Measurements from ENCODE around the gene MITF. TPM values are rescaled to one million over a fixed set of nuclear protein-coding genes. Genes with fewer than 3 reads are reported as not detected.

MITF gene
- total RNA-seq, 1 donor from 2014 or later: 6.0 TPM

DNA sequence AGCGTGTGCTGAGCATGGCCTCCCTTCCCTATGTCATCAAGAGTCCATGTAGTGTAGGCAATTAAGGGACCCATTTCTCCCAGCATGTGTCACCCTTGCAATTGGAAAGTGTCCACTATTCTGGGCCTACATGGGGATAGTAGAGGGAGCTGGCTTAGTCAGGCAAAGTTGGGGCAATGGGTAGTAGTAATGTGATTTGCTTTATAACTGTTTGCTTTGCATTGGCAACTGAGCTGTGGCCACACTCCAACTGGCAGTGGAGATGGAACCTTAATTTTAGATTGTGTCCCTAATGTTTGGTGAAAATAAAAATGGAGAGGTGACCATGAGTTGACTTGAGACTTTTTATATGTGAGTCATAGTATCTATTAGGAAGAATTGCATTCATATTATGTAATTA is 162.5 kb downstream of the MITF start:
- DNase-seq (ENCODE audit: low read depth) (no peak), FAIRE-seq (no peak)
- H3K9me3 ChIP-seq (ENCODE audit: insufficient read depth, low read depth, low read length): no peaks in the 10 kb centered on the region
- H3K27ac ChIP-seq (ENCODE audit: low read depth, low read length): no peak overlapping the region
- H3K36me3 ChIP-seq (ENCODE audit: insufficient read depth, low read length): no peaks in the 10 kb centered on the region
- Mint-ChIP-seq H3K27me3 (ENCODE audit: low read depth, unreplicated experiment) (no peaks in the 10 kb centered on the region), H3K4me1 (ENCODE audit: low read depth, unreplicated experiment) (peaks cover 4% of the 10 kb centered on the region), H3K9me3 (ENCODE audit: unreplicated experiment) (no peaks in the 10 kb centered on the region), H3K27ac (ENCODE audit: unreplicated experiment) (no peak overlapping the region), H3K4me3 (ENCODE audit: unreplicated experiment) (no peak overlapping the region), H3K36me3 (ENCODE audit: low read depth, unreplicated experiment) (peaks cover 2% of the 10 kb centered on the region)
- no peaks in the 10 kb centered on the region for H3K4me1 ChIP-seq (ENCODE audit: insufficient read depth, low read length)
- H2AFZ ChIP-seq (ENCODE audit: low read depth, low read length): no peak overlapping the region
- no peak overlapping the region for H3K4me3 ChIP-seq (ENCODE audit: insufficient read depth, low read depth, low read length)
- no peak overlapping the region for H3K4me2 ChIP-seq (ENCODE audit: low read length)
- TF ChIP-seq, protein P1, sequence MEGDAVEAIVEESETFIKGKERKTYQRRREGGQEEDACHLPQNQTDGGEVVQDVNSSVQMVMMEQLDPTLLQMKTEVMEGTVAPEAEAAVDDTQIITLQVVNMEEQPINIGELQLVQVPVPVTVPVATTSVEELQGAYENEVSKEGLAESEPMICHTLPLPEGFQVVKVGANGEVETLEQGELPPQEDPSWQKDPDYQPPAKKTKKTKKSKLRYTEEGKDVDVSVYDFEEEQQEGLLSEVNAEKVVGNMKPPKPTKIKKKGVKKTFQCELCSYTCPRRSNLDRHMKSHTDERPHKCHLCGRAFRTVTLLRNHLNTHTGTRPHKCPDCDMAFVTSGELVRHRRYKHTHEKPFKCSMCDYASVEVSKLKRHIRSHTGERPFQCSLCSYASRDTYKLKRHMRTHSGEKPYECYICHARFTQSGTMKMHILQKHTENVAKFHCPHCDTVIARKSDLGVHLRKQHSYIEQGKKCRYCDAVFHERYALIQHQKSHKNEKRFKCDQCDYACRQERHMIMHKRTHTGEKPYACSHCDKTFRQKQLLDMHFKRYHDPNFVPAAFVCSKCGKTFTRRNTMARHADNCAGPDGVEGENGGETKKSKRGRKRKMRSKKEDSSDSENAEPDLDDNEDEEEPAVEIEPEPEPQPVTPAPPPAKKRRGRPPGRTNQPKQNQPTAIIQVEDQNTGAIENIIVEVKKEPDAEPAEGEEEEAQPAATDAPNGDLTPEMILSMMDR (IDR thresholded peaks at IDR 0.05; ENCODE audit: insufficient read depth, low read depth, low read length): no peak
- TF ChIP-seq EZH2 (IDR thresholded peaks at IDR 0.05; ENCODE audit: insufficient read depth, low read length): no peak
- no peaks in the 10 kb centered on the region for H3K79me2 ChIP-seq (ENCODE audit: insufficient read depth, low read length)
- H3K27me3 ChIP-seq (ENCODE audit: insufficient read depth, low read length): no peaks in the 10 kb centered on the region
- H4K20me1 ChIP-seq (ENCODE audit: insufficient read depth, low read length): no peaks in the 10 kb centered on the region
- H3K9ac ChIP-seq (ENCODE audit: low read length): no peak overlapping the region

DNA sequence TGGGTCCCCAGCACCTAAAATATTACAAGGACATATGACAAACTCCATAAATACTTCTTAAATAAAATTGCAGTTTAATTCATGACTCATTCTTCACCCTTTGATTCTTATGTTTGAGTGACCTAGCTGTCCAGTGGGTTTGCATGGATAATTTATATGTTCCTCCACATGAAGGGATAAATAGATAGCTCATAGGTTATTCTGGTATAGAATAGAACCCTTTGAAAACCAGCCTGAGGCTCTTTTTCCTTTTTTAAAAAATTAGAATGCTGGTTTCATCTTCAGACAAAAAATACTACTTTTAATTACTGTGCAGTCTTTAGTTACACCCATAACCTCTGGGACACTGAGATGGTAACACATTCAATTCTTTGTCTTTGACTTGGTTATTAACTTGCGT is 163.1 kb downstream of the MITF start:
- Histone ChIP-seq H3K4me1 (ENCODE audit: insufficient read depth, low read length) (no peaks in the 10 kb centered on the region), H2AFZ (ENCODE audit: low read depth, low read length) (no peak overlapping the region), H3K27me3 (ENCODE audit: insufficient read depth, low read length) (no peaks in the 10 kb centered on the region), H3K9me3 (ENCODE audit: insufficient read depth, low read depth, low read length) (no peaks in the 10 kb centered on the region), H3K9ac (ENCODE audit: low read length) (no peak overlapping the region), H3K27ac (ENCODE audit: low read depth, low read length) (no peak overlapping the region), H4K20me1 (ENCODE audit: insufficient read depth, low read length) (no peaks in the 10 kb centered on the region), H3K36me3 (ENCODE audit: insufficient read depth, low read length) (no peaks in the 10 kb centered on the region), H3K4me2 (ENCODE audit: low read length) (no peak overlapping the region), H3K79me2 (ENCODE audit: insufficient read depth, low read length) (no peaks in the 10 kb centered on the region), H3K4me3 (ENCODE audit: insufficient read depth, low read depth, low read length) (no peak overlapping the region)
- H3K27me3 Mint-ChIP-seq (ENCODE audit: low read depth, unreplicated experiment): no peaks in the 10 kb centered on the region
- H3K36me3 Mint-ChIP-seq (ENCODE audit: low read depth, unreplicated experiment): peaks cover 2% of the 10 kb centered on the region
- no peak for FAIRE-seq
- H3K4me1 Mint-ChIP-seq (ENCODE audit: low read depth, unreplicated experiment): peaks cover 4% of the 10 kb centered on the region
- no peak overlapping the region for H3K4me3 Mint-ChIP-seq (ENCODE audit: unreplicated experiment)
- DNase-seq (ENCODE audit: low read depth): no peak
- TF ChIP-seq, protein P1 (IDR thresholded peaks at IDR 0.05; ENCODE audit: insufficient read depth, low read depth, low read length): no peak
- TF ChIP-seq EZH2 (IDR thresholded peaks at IDR 0.05; ENCODE audit: insufficient read depth, low read length): no peak
- no peak overlapping the region for H3K27ac Mint-ChIP-seq (ENCODE audit: unreplicated experiment)
- no peaks in the 10 kb centered on the region for H3K9me3 Mint-ChIP-seq (ENCODE audit: unreplicated experiment)

DNA sequence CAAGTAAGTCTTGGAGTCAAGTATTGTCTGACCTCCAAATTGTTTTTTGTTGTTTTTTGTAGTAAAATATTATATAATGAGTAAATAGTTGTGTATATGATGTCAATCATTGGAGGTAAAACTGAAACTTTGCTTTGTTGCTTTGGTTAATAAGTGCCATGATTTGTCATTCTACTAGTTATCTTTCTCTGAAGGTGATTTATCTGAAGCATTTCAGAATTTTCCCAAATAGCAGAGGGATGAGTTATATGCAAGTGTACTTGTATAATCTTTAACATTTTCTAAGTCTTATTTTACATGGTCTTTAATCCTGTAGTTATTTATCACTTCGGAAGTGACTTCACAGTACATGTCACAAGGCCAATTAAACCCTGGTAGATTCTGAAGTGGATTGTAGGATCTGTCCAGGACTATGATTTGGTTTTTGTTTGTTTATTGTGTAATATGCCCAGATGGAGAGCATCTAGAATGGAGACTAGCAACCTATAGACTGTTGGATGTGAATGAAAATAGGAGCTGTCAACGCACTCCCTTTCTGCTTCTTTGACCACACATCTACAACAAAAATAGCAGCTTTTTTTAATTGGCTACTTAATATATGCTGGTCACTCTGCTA is 167.2 kb downstream of the MITF start:
- H3K4me1 Mint-ChIP-seq (ENCODE audit: low read depth, unreplicated experiment): peaks cover 2% of the 10 kb centered on the region
- Histone ChIP-seq H3K4me3 (ENCODE audit: insufficient read depth, low read depth, low read length) (no peak overlapping the region), H4K20me1 (ENCODE audit: insufficient read depth, low read length) (no peaks in the 10 kb centered on the region), H3K4me2 (ENCODE audit: low read length) (no peak overlapping the region), H2AFZ (ENCODE audit: low read depth, low read length) (no peak overlapping the region), H3K9ac (ENCODE audit: low read length) (no peak overlapping the region), H3K27ac (ENCODE audit: low read depth, low read length) (no peak overlapping the region), H3K9me3 (ENCODE audit: insufficient read depth, low read depth, low read length) (no peaks in the 10 kb centered on the region), H3K79me2 (ENCODE audit: insufficient read depth, low read length) (no peaks in the 10 kb centered on the region), H3K27me3 (ENCODE audit: insufficient read depth, low read length) (no peaks in the 10 kb centered on the region), H3K36me3 (ENCODE audit: insufficient read depth, low read length) (no peaks in the 10 kb centered on the region), H3K4me1 (ENCODE audit: insufficient read depth, low read length) (no peaks in the 10 kb centered on the region)
- TF ChIP-seq EZH2 (IDR thresholded peaks at IDR 0.05; ENCODE audit: insufficient read depth, low read length): no peak
- TF ChIP-seq, protein P1 (IDR thresholded peaks at IDR 0.05; ENCODE audit: insufficient read depth, low read depth, low read length): no peak
- H3K4me3 Mint-ChIP-seq (ENCODE audit: unreplicated experiment): no peak overlapping the region
- H3K9me3 Mint-ChIP-seq (ENCODE audit: unreplicated experiment): peaks cover 6% of the 10 kb centered on the region
- H3K27ac Mint-ChIP-seq (ENCODE audit: unreplicated experiment): no peak overlapping the region
- no peaks in the 10 kb centered on the region for H3K27me3 Mint-ChIP-seq (ENCODE audit: low read depth, unreplicated experiment)
- FAIRE-seq (no peak), DNase-seq (ENCODE audit: low read depth) (no peak)
- peaks cover 2% of the 10 kb centered on the region for H3K36me3 Mint-ChIP-seq (ENCODE audit: low read depth, unreplicated experiment)
